ENCODE measurements around the gene TENM4.

DNA sequence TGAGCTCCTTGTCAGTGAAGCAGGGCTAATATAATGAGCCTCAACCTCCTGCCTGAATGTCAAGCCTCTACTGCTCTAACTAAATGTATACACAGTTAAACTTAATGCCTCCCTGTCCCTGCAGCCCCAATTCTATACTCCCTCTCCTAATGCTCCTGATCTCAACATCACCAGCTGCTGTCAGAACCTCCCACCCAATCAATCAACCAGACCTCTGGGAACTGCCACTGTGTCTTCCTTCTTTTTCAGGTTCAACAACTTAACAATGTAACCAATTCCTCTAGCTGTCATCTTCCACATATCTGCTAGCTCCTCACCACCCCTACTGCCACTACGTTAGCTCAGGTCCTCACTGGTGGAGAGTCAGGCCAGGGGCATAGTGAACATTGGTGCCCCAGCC is 526.3 kb downstream of the TENM4 start:
- TF ChIP-seq NR3C1 (CRISPR knock-in tag; conservative IDR thresholded peaks at IDR 0.05; ENCODE audit: low read depth) (no peak), ETV6 (CRISPR knock-in tag; IDR thresholded peaks at IDR 0.05) (no peak), NR2C2 (CRISPR knock-in tag; IDR thresholded peaks at IDR 0.05) (no peak), JUN (CRISPR knock-in tag; IDR thresholded peaks at IDR 0.05) (no peak), RELA (CRISPR knock-in tag; IDR thresholded peaks at IDR 0.05; ENCODE audit: borderline replicate concordance) (no peak), ZNF232 (CRISPR knock-in tag; IDR thresholded peaks at IDR 0.05) (no peak)
- TF ChIP-seq, protein P1, sequence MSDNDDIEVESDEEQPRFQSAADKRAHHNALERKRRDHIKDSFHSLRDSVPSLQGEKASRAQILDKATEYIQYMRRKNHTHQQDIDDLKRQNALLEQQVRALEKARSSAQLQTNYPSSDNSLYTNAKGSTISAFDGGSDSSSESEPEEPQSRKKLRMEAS (CRISPR knock-in tag; IDR thresholded peaks at IDR 0.05), result no peak
- TF ChIP-seq, protein P2, sequence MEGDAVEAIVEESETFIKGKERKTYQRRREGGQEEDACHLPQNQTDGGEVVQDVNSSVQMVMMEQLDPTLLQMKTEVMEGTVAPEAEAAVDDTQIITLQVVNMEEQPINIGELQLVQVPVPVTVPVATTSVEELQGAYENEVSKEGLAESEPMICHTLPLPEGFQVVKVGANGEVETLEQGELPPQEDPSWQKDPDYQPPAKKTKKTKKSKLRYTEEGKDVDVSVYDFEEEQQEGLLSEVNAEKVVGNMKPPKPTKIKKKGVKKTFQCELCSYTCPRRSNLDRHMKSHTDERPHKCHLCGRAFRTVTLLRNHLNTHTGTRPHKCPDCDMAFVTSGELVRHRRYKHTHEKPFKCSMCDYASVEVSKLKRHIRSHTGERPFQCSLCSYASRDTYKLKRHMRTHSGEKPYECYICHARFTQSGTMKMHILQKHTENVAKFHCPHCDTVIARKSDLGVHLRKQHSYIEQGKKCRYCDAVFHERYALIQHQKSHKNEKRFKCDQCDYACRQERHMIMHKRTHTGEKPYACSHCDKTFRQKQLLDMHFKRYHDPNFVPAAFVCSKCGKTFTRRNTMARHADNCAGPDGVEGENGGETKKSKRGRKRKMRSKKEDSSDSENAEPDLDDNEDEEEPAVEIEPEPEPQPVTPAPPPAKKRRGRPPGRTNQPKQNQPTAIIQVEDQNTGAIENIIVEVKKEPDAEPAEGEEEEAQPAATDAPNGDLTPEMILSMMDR (IDR thresholded peaks at IDR 0.05), result no peak
- TF ChIP-seq, protein P3, sequence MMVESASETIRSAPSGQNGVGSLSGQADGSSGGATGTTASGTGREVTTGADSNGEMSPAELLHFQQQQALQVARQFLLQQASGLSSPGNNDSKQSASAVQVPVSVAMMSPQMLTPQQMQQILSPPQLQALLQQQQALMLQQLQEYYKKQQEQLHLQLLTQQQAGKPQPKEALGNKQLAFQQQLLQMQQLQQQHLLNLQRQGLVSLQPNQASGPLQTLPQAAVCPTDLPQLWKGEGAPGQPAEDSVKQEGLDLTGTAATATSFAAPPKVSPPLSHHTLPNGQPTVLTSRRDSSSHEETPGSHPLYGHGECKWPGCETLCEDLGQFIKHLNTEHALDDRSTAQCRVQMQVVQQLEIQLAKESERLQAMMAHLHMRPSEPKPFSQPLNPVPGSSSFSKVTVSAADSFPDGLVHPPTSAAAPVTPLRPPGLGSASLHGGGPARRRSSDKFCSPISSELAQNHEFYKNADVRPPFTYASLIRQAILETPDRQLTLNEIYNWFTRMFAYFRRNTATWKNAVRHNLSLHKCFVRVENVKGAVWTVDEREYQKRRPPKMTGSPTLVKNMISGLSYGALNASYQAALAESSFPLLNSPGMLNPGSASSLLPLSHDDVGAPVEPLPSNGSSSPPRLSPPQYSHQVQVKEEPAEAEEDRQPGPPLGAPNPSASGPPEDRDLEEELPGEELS (CRISPR knock-in tag; IDR thresholded peaks at IDR 0.05), result no peak

All from WTC11 (cell line).